AG09319 (cell line): ENCODE data around the gene ACVRL1.

ENCODE experiments used
- DNase-seq: peaks from one replicate; pipeline ENCODE4 v3.0.0-alpha.2; 2010; ENCODE audit warnings: low read depth; ENCODE audit errors: extremely low read depth
- CTCF ChIP-seq: IDR thresholded peaks from 2 replicates; pipeline ENCODE4 v1.5.1; 2011; ENCODE audit warnings: low read depth, mild to moderate bottlenecking, inconsistent platforms, low read length, moderate library complexity

ACVRL1 gene

GRCh38 chr12:51865757-51866270, 41.5 kb upstream of the ACVRL1 start:
- TF ChIP-seq CTCF: no peak

GRCh38 chr12:51866324-51866723, 41.0 kb upstream of the ACVRL1 start:
- TF ChIP-seq CTCF: no peak
- no peak for DNase-seq

More at GRCh38 chr12:51865757-51866270, 41.5 kb upstream of the ACVRL1 start:
- DNase-seq: no peak

GRCh38 chr12:51866762-51867161, 40.5 kb upstream of the ACVRL1 start:
- no peak for DNase-seq
- no peak for TF ChIP-seq CTCF

- no peak for TF ChIP-seq CTCF
- no peak for DNase-seq
Observed at GRCh38 chr12:51867371-51867770, 39.9 kb upstream of the ACVRL1 start.

- no peak for TF ChIP-seq CTCF
- DNase-seq: no peak
Observed at GRCh38 chr12:51867796-51868428, 39.4 kb upstream of the ACVRL1 start.

GRCh38 chr12:51868821-51869495, 38.3 kb upstream of the ACVRL1 start:
- TF ChIP-seq CTCF: no peak; the same call in 1 of the 2 replicates
- no peak for DNase-seq

- no peak for TF ChIP-seq CTCF
- no peak for DNase-seq
Observed at GRCh38 chr12:51869496-51869865, 37.8 kb upstream of the ACVRL1 start.
